Left ventricle myocardium superior (tissue), 1 donor: Measurements from ENCODE around the gene SAAL1. TPM values are rescaled to one million over a fixed set of nuclear protein-coding genes. Genes with fewer than 3 reads are reported as not detected.
"Not testable (repeated sequence)": the region's sequence is repeated elsewhere in the genome, so short reads cannot be mapped to it uniquely, and the experiment has no call there.

Experiments used
- ATAC-seq: fragments of 200-7000 bp; cut with Tn5 transposase; one replicate; pipeline ENCODE4 v1.9.1; 2020; ENCODE audit warnings: mild to moderate bottlenecking, moderate library complexity
- DNase-seq: peaks from one replicate; pipeline ENCODE4 v3.0.0-alpha.2; 2020
- intact Hi-C: fragments of 100-400 bp; cut with micrococcal nuclease; formaldehyde crosslinking; loops from one replicate; pipeline ENCODE4 v1.11.0; 2022
- long read RNA-seq: library from polyadenylated mRNA; unstranded; transcript quantifications from one replicate; pipeline ENCODE4 v2.0.0, GENCODE V29; 2021
- total RNA-seq: library from RNA; stranded (reverse); fragmentation: NEBNext Ultra II Directional; extraction: Animal tissue kit (Norgen Biotek cat#: 25700); gene quantifications from one replicate; pipeline ENCODE4 v1.2.1, GENCODE V29; 2021
- donor health status: DM: no; HTN: yes; CAD: no; lungs with severe emphysema.

Gene SAAL1
- total RNA-seq = 5.8 TPM
- long read RNA-seq, partial matches to known transcripts = 1 of 7 reads
- long read RNA-seq, other reads (novel, unspliced or antisense) = 2 of 7 reads

DNA sequence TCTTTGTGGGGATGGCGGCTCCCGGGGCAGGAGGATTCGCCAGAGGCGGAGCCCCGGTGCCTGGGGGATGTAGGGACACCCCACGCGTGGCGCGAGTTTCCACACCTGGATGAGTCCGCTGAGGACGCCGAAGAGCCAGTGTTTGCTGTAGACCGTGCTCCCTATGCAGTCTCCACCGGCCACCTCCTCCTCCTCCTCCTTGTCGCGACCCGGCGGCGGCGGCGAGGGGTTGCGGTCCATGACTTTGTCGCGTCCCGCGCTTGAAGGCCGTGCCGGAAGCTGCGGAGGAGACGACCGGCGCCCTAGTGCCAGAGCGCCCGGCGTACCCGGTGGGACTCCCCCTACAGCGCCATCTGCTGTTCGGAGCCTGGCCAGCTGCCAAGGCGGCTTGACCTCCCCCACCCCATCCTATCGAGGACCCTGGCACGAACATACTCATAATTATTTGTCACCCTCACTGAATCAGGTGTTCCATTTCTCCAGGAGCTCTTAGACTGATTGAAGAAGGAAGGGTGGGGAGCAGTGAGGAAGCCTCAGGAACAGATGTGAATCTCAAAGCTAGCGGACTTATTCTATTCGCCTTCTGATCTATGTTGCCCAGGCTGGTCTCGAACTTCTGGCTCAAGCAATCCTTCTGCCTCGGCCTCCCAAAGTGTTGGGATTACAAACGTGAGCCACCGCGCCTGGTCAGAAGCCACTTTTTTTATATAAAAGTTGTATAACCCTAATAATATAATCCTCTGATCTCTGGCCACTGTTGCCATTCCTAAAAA, at the start of gene SAAL1:
Gene SAAL1 (minus strand): TSS at position 281 of the 773 bp plus-strand sequence. CDS start 41 bp downstream, at position 240.
- intact Hi-C loops = no loop called here

GRCh38 chr11:18151581-18151980, 45.7 kb upstream of the SAAL1 start:
- ATAC-seq (no peak), DNase-seq (no peak)
- intact Hi-C loops = no loop called here

More for the DNA sequence above, at the start of gene SAAL1:
- peak; percentile 93 for DNase-seq
- peak; percentile 99 for ATAC-seq

DNA sequence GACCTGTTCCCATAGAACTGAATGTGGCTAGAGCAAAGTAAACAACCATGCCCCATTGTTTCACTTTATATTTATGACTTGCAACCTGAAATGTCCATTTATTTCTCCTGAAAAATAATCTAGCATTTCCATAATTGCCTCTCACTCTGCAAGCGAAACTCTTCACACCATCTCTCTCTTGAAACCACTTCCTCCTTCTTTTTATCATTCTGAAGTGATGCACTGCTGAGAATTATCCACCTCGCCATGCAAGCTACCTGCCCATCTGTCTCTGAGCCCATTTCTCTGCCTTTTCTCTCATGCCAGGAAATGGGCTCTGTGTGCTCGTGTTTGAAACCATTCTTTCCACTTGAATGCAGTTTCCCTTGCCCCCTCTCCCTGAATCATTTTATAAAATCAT, 40.0 kb upstream of the SAAL1 start:
- intact Hi-C loops = no loop called here
- no peak for ATAC-seq
- DNase-seq = no peak

DNA sequence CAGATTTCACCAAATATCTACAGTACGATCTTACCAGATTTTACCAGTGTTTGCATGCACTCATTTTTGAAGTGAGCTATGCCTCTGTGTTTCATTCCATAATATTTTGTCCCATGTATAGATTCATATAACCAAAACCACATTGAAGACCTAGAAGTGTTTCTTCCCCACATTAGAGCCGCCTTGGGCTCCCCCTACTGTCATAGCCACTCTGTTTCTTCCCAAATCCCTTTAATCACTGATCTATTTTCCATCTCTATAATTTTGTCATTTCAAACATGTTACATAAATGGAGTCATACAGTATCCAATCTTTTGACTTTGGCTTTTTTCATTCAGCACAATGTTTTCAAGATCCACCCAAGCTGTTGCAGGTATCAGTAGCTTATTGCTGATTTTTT, 39.1 kb upstream of the SAAL1 start:
- ATAC-seq (no peak), DNase-seq (no peak)
- intact Hi-C loops = no loop called here

DNA sequence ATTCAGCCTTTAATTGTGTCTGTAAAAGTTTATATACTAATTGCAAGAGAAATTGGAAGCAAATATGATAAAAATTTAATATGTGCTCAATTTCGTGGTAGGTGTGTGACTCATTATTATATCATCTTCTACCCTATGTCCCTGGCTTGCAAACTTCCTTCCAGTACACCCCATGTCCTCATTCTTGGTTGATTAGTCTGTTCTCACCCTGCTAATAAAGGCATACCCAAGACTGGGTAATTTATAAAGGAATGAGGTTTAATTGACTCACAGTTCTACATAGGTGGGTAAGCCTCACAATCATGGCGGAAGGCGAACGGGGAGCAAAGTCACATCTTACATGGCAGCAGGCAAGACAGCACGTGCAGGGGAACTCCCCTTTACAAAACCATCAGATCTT, 38.4 kb upstream of the SAAL1 start:
- ATAC-seq (no peak), DNase-seq (no peak)
- intact Hi-C loops = no loop called here

- intact Hi-C loops = no loop called here
- ATAC-seq = no peak
These were observed 34.3 kb upstream of the SAAL1 start for GRCh38 chr11:18140145-18140544.

DNA sequence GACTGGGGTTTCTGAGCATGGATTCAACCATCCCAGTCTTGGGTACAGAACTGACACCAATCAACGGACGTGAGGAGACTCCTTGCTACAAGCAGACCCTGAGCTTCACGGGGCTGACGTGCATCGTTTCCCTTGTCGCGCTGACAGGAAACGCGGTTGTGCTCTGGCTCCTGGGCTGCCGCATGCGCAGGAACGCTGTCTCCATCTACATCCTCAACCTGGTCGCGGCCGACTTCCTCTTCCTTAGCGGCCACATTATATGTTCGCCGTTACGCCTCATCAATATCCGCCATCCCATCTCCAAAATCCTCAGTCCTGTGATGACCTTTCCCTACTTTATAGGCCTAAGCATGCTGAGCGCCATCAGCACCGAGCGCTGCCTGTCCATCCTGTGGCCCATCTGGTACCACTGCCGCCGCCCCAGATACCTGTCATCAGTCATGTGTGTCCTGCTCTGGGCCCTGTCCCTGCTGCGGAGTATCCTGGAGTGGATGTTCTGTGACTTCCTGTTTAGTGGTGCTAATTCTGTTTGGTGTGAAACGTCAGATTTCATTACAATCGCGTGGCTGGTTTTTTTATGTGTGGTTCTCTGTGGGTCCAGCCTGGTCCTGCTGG, 31.4 kb upstream of the SAAL1 start:
- no peak for ATAC-seq
- no peak for DNase-seq
- intact Hi-C loops = no loop called here

More at GRCh38 chr11:18140145-18140544, 34.3 kb upstream of the SAAL1 start:
- no peak for DNase-seq

GRCh38 chr11:18135308-18135707, 29.4 kb upstream of the SAAL1 start:
- ATAC-seq (no peak), DNase-seq (no peak)
- intact Hi-C loops = no loop called here

DNA sequence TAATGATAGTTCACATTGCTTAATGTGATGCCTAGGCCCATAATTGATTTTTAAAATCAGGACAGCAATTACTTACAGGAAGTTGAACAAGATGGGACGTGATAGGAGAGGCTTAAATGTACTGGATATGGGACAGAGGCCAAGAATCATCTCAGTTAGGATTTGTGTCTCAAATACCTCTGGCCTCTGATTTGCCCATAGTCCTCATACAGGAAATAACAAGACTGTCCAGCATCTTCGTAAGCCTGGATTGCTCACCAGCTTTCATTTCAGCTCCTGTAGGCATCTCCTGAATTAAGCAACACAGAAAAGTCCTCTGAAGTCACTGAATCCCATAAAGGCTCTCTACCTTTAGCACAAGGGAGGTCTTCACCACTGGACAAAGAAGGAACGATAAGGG, 26.5 kb upstream of the SAAL1 start, which contains the start of gene MRGPRX3:
Gene MRGPRX3 (plus strand): TSS at position 231 of the 400 bp plus-strand sequence. CDS start 4,632 bp downstream, outside the sequence.
- ATAC-seq (no peak), DNase-seq (no peak)
- intact Hi-C loops = no loop called here

- ATAC-seq, intact Hi-C loops, DNase-seq: not testable (repeated sequence)
These were observed 25.2 kb upstream of the SAAL1 start for GRCh38 chr11:18131115-18131514.

GRCh38 chr11:18121331-18121828, 15.5 kb upstream of the SAAL1 start:
- ATAC-seq, intact Hi-C loops, DNase-seq: not testable (repeated sequence)

GRCh38 chr11:18115360-18116127, 9.7 kb upstream of the SAAL1 start:
- DNase-seq = peak; percentile 31
- intact Hi-C loops = no loop called here
- peak; percentile 82 for ATAC-seq

DNA sequence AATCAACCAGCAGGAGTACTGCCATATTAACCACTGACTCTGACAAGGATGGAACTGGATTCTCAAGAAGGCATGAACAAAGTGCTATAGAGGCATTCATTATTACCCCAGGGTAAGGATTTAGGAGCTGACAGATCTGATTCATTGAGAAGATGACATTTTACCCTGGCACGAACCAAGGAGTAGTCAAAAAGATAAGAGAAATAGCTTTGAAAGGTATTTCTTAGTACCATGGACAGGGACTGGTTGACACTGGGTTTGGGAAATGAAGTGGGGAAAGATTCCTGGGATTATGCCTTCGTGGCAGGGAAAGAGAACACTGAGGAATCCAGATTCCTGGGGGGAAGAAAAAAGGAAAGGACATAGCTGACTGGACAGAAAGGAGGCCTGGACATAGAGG, 5.1 kb upstream of the SAAL1 start:
- DNase-seq = no peak
- no peak for ATAC-seq
- intact Hi-C loops = no loop called here

DNA sequence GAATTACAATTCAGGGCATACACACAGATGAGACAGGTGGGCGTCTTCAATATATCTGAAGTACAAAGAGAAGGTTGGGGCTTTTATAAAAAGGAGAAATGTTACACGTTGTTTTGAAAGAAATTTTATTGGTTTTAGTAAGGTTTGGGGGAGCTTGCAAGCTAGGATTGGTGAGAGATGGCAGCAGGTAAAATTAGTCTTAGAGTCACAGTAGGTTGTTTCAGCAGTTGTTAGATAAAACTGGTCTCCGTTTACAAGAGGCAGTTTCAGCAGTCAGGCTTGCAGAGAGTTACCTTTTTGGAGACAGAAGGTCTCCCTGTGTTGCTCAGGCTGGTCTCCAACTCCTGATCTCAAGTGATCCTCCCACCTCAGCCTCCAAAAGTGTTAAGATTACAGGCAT, 2.4 kb upstream of the SAAL1 start:
- no peak for DNase-seq
- no peak for ATAC-seq
- intact Hi-C loops = no loop called here

DNA sequence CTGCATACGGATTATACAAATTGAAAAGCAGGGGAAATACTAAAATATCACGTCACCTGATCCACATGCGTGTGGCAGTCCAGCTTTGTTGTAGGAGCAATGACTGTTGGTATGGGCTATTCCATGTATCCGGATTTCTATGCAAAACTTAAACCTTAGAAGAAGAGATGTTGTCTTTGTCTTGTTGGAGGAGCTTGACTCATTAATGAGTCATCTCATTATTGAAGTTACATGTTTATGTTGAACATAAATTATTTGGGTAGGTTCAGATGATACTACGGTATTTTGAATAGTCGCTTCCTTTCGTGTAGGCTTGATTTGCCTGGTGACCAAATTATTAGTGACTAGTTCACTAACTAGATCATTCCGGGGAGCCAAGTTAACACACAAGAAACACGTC, 806 bp upstream of the SAAL1 start:
- DNase-seq (no peak), ATAC-seq (no peak)
- intact Hi-C loops = no loop called here

- no peak for ATAC-seq
- intact Hi-C loops = no loop called here
- no peak for DNase-seq
These were observed 638 bp downstream of the SAAL1 start for GRCh38 chr11:18105086-18105801.

DNA sequence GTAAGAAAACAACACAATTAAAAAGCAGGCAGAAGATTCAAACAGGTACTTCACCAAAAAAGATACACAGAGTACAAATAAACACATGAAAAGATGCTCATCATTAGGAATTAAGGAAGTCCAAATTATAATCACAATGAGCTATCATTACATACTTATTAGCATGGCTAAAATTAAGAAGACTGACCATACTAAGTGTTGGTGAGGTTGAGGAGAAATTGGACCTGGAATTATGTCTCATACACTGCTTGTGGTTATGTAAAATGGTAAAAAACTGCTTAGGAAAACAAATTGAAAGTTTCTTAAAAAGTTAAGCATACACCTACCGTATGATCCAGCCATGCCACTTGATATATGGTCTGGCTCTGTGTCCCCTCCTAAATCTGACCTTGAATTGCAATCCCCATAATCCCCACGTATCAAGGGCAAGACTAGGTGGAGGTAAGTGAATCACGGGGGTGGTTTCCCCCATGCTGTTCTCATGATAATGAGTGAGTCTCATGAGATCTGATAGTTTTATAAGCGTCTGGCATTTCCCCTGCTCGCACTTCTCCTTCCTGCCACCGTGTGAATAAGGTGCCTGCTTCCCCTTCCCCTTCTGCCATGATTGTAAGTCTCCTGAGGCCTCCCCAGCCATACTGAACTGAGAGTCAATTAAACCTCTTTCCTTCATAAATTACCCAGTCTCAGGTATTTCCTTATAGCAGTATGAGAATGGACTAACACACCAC, 4.8 kb downstream of the SAAL1 start:
- intact Hi-C loops = no loop called here

GRCh38 chr11:18093959-18094358, 11.9 kb downstream of the SAAL1 start:
- intact Hi-C loops = no loop called here
- DNase-seq (no peak), ATAC-seq (no peak)

More for the DNA sequence above, 4.8 kb downstream of the SAAL1 start:
- DNase-seq (no peak), ATAC-seq (no peak)
